ENCODE measurements around the gene TBC1D2.

Gene TBC1D2

DNA sequence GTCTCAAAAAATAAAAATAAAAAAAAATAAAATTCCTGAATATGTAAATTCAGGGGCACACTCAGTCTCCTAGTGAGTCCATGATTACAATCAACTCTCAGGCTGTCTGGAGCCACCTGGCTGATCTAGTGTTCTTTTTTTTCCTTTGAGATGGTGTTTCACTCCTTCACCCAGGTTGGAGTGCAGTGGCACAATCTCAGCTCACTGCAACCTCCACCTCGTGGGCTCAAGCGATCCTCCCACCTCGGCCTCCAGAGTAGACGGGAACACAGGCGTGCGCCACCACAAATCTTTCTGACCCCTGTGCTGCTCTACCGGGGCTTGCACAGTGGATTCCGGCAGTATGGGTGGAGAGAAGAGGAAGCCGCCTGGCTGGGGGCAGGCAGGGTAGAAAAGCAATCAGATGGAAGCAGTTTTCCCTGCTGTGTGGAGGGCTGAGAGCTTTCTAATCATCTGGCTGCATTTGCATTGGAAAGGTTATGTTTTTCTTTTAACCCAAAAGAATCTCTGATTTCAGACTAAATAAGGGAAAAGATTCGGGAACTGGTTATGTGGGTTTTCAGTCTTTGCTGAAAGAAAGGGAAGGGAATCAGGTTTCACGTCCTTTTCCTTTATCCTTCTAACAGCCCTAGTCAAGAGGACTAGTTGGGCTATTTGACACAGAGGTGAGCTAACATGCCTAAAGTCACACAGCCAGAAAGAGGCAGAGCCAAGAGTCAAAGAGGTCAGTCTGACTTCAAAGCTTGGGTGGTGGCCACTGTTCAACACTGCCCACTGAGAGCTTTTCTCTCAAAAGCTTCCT is 36.7 kb downstream of the TBC1D2 start:
- DNase-seq (ENCODE audit: low spot score), result no peak

DNA sequence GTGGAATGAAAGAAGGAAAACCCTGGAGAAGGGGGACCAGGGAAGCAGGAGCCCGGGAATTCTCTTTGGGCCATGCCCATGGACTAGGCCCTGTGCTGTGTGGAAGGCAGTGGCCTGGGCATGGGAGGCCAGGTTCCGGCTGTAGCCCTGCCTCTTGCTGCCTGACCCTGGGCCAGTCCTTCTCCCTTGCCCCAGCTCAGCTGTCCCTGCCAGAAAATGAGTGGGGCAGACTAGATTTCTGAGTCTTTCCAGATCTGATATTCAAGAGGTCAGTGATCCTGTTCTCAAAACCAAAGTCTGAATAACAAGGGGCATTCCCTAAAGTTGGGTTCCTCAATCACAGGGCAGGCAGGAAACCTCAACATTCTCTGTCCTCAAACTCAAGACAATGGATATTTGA is 38.2 kb downstream of the TBC1D2 start:
- no peak for DNase-seq (ENCODE audit: low spot score)

DNA sequence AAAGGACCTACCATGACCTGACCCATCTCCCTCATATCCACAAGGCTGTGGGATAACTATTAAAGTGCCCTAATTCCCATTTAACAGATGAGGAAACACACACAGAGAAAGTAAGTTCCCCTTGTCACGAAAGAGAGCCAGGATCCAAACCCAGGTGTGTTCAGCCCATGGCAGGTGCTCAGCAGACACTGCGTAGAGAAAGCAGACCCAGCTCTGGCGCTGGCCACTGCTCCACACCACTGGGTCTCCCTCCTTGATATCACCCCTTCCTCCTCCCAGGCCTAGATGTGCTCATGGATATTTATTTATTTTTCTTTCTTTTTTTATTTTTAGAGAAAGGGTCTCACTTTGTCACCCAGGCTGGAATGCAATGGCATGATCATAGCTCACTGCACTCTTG is 39.1 kb downstream of the TBC1D2 start:
- no peak for DNase-seq (ENCODE audit: low spot score)

DNA sequence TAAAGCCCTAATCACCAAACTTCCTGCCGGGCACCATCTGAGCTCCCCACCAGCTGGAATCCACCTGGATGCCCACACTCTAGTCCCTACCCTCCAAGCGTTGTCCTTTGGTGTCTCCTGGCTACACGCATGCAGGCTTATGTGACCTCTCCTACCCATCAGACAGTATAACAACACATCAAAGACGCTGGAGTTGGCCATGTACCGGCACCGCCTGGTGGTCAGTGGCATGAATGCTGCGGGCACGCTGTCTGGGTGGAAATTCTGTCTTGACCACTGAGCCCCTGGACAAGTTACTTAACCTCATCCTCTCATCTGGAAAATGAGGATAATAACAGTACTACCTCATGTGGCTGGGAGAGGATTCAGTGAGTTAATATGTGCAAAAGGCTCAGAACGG is 39.6 kb downstream of the TBC1D2 start:
- no peak for DNase-seq (ENCODE audit: low spot score)

DNA sequence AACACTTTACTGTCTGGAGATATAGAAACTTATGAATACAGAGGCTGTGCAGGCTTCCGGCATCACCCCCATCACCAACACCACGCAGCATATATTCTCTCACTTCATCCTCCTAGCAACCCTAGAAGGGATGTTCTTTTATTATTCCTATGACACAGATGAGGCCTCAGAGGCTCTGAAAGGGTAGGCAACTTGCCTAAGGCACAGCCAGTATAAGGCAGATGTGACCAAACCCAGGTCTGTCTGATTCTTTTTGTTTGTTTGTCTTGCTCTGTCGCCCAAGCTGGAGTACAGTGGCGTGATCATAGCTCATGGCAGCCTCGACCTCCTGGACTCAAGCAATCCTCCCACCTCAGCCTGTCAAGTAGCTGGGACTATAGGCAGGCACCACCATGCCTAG is 40.2 kb downstream of the TBC1D2 start:
- no peak for DNase-seq (ENCODE audit: low spot score)

DNA sequence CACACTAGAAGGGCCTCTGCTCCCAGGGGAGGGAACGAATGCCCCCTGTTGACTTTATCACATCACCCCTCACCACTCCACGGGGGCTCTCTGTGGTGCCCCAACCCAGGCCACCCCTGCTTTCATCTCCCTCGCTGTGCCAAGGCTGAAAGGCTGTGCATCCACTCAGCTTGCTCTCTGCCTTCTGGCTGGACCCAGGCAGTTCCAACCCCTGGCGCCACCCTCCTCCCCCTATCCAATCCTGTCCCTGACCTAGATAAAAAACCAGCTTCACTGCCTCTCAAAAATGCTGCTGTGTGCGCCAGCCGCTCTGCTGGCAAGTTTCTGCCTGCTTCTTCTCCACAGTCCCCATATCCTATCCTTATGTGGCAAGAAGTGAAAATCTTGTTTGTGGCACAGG is 40.6 kb downstream of the TBC1D2 start:
- DNase-seq (ENCODE audit: low spot score), result no peak

DNA sequence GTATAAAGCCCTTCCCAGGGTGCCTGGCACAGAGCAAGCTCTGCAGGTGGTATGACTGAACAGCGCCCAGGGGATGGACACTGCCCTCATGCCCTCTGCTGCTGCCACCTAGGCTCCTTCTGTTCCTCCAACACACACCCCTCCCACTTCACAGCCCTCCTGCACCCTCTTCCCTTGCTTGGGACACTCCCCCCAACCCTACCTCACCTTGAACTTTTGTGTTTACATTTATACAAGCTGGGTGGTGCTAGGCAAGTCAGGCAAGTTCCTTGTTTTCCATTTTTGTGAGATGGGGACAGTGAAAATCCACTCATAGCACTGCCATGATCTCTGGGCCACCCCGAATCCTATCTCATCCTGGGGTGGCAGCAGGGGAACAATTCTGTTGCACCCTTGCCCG is 44.2 kb downstream of the TBC1D2 start:
- DNase-seq (ENCODE audit: low spot score), result no peak

DNA sequence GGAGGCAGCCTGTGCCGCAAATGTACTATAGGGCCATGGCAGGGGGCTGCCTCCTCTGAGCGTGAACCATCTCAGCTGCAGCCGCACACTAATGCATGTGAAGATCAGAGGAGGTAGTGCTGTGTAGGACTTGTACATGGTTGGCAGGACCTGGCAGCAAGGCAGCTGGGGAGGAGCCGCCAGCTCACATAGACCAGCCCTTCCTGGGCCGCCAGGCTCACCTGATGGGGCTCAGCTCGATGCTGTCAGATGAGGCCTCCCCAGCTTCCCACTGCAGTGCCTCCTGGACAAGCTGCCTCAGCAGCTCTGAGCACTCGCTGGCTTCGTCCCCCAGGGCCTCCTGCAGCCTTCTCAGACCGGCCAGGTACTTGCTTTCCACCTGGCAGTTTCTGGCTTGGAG is 45.0 kb downstream of the TBC1D2 start:
- no peak for DNase-seq (ENCODE audit: low spot score)

DNA sequence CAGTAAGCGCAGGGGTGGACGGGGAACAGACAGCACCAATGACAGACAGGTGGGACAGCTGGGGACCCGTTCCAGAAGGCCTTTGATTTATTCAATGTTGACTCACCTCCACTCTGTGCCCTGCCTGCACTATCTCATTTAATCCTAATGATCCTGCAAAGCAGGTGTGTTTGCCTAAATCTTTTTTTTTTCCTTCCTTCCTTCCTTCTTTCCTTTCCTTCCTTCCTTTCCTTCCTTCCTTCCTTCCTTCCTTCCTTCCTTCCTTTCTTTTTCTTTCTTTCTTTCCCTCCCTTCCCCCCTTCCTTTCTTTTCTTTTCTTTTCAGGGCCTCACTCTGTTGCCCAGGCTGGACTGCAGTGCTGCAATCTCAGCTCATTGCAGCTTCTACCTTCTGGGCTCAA is 45.9 kb downstream of the TBC1D2 start:
- no peak for DNase-seq (ENCODE audit: low spot score)

DNA sequence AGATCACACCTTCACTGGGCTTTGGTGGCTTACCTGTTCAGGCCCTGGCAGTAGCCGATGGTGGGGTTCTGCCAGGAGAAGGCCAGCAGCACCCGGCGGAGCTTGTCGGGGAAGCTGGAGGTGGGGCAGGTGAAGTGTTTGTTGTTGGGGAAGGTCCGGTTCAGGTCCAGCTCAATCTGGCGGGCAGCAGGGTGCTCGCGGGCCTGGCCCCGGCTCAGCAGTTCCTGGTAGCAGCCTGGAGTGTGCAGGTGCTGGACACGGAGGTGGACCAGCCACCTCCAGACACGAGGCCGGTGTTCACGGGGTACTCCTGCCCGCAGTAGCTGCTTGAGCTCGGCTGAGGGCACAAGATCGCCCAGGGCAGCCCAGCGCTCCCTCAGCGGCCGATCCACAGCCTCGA is 46.8 kb downstream of the TBC1D2 start:
- DNase-seq (ENCODE audit: low spot score), result no peak

DNA sequence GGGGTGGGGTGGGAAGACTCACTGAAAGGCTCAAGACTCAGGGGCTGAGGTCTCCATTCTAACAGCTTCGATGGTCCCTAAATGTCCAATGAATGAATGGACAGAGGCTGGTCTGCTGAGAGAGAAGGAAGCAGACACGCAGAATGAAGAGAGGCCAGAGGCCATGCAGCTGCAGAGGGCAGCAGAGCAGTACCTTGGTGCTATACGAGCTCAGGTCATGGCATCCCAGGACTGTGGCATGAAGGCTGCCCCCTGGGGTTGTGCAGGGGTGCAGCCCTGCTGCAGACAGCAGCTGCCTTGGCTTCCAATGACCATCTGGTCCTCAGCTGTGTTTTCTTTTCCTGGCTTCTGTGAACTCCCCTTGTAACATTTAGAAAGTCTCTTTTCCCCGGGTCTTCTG is 47.8 kb downstream of the TBC1D2 start:
- no peak for DNase-seq (ENCODE audit: low spot score)

DNA sequence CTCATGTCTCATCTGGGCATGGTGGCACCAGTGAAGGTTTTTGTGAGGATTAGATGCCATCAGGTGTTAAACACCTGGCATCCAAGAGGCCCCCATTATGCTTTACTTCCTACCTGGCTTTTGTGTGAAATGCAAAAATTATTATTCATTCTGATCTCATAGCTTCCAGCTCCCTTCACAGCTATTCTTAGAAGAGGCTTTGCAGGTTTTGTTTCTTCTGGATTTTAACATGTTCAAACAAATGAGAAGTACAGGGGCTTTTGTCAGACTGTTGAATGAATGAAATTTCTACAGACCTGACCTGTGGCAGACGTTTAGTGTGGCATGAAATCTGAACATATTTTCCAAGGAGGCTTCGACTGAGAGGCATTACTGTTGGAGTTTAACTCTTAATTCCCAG is 48.7 kb downstream of the TBC1D2 start:
- no peak for DNase-seq (ENCODE audit: low spot score)

DNA sequence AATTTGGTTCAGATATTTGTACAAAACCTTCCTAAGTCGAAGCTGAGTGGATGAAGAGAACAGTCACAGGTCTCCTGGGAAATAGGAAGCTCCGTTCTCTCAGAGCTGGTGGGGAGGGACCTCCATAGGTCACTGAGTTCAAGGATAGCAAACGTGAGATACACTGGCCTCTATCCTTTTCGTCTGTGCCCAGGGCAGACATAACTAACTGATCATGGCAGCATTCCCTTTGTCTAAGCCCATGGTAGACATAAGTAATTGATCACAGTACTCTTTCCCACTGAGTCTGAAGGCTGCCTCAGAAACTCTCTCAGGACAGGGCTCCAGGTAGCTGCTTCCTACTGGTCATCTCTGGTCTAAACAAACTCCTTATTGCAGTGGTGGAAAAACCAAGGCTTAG is 50.8 kb downstream of the TBC1D2 start:
- DNase-seq (ENCODE audit: low spot score), result no peak

DNA sequence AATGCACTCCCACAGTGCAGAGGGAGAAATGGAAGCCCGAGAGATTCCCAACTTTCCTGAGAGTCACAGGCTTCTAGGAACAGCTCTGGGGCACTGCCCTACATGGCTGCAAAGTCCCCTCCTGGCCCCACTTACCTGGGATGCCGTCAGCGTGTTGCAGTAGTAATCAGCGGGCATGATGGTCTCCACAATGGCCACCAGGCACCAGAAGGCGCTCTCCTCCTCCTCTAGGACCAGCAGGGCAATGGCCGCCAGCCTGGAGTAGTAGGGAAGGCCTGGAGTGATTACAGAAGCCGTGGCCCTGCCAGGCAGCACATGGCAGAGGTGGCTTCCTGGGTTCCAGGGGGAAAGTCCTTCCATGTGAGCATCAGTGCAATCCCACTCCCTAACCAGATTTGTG is 52.3 kb downstream of the TBC1D2 start:
- DNase-seq (ENCODE audit: low spot score), result no peak

DNA sequence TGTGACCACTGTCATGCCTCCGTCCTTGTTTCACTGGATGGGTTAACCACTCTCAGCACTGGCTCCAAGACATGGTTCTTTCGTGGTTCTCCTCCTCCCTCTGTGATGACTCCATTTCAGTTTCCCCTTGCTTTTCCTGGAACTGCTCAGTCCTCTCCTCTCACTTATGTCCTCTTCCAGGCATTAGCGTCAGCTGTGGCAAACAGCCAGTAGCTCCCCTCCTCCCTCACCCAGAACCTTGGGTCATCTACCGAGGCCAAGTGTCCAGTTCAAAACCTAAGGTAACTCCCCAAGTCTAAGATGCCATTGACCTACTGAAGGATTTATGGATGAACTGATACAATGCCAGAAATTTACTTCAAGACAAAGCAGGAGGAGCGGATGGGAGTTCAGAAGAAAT is 53.2 kb downstream of the TBC1D2 start:
- DNase-seq (ENCODE audit: low spot score), result no peak

DNA sequence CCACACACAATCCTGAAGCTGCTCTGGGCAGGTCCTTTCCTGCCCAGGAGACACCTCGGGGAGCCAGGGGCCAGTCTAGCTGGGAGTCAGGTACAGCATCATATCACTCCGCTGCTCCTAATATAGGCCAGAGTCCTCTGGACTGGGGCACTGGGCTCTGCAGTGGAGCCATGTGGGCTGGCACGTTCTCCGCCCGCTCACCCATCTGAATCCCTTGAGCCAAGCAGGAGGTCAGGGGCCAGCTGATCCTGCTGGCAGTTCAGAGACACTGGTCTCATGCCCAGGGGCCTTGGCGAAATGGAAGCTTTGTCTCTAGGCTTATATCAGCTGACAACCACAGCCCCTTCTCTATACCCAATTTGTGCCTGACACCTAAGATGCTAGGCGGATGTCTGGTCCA is 53.7 kb downstream of the TBC1D2 start:
- no peak for DNase-seq (ENCODE audit: low spot score)

DNA sequence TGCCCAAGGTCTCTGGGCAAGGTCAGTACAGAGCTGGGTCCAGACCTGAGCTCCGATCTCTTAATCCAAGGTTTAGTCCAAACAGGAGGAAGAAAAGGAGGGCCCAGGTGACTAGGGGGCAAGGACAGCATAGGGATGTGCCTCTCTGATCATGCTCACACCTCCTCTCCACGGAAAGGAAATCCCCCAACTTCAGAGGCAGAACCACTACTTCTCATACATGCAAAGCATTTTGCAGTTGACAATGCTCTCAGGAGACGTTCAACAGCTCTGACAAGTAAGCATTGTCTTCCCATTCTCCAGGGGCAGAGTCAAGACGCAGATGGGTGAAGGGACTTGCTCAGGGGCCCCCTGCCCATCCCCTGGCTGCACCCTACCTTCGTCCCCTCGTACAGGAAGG is 54.3 kb downstream of the TBC1D2 start:
- DNase-seq (ENCODE audit: low spot score), result no peak

DNA sequence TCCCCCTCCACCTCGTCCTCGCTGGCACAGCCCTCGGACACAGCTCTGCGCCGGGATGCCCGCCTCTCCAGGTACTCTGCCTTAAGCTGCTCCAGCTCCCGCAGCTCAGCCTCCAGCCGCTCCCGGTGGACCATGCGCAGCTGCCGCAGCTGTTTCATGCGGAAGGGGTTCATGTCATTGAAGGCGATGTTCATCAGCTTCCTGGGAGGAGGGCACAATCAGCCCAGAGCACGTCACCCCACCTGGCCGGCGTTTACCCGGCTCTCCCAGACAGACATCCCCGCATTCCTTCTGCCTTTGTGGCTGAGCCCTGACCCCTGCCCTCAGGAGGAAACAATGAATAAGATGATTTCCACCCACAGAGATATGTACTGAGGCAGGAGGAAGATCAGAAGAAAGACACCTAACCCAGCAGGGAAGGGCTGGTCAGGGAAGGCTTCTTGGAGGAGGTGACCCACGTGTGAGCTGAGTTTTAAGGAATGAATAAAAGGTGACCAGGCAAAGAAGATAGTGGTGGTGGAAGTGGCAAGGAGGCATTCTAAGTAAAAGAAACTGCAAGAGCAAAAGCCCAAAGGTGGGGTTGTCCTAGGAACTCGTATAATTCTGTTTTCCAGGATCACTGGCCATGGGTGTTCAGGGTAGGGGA is 55.9 kb downstream of the TBC1D2 start:
- DNase-seq (ENCODE audit: low spot score), result no peak

DNA sequence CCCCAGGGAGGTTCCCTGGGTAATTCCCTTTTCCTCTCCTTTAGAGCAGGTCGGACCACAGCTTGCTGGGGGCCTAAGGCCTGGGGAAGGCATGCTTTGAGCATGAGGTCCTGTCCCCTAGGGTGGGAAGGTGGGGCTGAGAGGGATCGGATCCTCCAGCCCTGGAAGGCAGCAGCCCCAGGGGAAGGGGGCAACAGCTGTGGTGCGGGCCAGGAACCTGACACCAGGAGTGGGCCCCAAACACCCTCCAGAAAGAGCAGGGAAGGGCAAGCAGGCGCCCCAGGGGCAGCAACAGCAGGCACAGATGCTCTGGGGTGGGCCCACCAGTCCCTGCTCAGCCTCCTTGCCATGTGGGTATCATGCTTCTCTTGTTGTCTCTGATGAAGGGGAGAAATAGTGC is 59.8 kb downstream of the TBC1D2 start:
- no peak for DNase-seq (ENCODE audit: low spot score)

DNA sequence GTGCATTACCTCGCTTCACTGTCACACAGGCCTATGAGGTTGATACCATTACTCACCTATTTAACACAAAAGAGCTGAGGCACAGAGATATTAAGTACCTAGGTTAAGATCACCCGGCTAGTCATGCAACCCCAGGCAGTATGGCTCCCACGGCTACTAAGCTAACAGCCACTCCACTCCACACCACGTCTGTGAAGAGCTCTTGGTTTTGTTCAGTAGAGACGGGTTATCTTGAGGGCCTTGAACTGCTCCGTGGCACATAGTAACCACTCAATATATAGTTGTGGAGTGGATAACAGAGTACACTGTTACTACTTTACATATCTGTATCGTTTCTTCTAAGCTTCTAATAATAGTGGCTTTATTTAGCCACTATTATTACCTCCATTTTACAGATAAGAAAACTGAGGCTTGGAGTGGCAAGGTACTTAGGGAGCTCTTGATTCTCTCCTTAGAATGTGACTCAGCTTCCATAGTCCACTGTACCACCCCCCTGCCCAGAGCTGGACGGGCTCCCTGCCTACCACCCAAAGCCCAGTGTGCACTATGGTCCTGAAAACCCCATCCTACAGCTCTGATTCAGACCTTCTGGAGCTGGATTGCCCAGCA is 62.0 kb downstream of the TBC1D2 start:
- no peak for DNase-seq (ENCODE audit: low spot score)

DNA sequence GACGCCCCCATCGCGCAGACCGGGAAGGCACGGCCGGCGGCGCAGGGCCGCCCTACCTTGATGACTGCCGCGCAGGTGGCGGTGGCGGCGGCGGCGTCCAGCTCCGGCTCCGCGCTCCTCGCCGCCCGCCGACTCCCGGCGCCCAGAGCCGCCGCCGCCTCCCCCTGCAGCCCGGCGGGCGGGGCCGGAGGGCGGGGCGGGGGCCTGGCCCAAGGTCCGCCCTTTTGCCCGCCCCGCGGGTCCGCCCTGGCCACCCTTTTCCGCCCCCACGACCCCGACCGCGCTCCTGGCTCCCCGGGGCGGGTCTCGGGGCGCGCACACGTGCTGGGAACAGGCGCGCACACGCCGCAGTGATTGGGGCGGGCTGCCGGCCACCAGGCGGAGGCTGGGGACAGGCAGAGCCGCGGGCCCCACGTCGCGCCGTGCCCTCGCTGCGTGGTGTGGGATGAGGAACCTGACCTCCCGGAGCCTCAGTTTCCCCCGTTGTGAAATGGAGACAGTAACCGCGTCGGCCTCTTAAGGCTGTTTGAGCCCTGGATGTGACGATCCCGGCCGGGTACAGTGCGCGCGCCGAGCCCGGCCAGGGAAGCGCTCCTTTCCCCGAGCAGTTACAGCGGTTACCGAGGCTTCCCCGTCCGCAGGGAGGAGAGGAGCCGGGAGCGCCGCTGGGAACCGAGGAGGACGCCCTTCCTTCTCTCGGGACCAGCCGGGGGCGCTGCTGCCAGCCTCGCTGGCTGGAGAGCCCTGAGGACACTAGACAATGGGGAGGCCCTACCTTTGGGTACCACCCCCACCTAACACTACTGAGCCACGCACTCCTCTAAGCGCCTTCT is 62.7 kb downstream of the TBC1D2 start, which contains the start of gene CORO2A:
Gene CORO2A, minus strand, starts transcription at position 135 of the 833 bp plus-strand sequence. CDS start 34,977 bp downstream, outside the sequence.
- peak; percentile 97 for DNase-seq (ENCODE audit: low spot score)

DNA sequence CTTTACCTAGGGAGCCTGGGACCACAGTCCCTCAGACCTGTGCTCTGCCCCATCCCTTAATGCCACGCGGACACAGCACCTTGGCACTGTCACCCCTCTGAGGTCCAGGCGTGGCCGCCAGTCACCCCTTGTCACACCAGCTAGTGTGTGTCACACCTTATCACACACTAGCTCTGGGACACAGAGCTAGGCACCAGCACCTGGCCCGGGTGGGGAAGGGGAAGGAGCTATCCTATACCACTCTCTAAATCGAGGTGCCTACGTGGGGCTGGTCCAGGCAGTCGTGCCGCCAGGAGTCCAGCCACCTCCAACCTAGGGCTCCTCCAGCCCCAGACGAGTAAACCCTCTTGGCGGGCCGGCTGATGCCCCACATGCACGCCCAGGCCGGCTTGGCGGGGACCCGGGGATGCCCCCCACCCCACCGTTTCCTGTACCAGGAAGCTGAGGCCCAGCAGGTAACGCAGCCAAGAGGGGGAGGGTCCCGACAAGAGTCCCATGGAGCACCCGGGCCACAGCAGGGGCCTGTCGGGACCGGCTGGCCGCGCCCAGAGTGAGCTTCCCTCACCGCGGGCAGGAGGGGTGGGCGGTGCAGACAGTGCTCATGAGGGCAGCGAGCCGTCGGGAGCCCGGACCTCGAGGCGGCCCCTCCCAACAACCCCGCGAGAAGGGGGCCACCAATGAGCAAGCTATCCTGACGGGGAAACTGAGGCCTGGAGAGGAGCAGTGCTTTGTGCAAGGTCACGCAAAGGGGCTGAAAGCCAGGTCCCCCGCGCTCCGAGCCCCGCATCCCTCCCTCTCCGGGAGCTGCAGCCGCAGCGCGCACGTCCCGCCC is 63.6 kb downstream of the TBC1D2 start:
- peak; percentile 50 for DNase-seq (ENCODE audit: low spot score)
